HK-2 (cell line): ENCODE results near the gene SETD3.

Experiments used
- DNase-seq: peaks from one replicate; pipeline ENCODE4 v3.0.0-alpha.2; 2018; ENCODE audit not compliant: unreplicated experiment

Gene SETD3

GRCh38 chr14:99423434-99423833 is 57.2 kb downstream of the SETD3 start:
- DNase-seq: no peak

GRCh38 chr14:99422228-99423010 is 58.2 kb downstream of the SETD3 start:
- no peak for DNase-seq

GRCh38 chr14:99420711-99421110 is 59.9 kb downstream of the SETD3 start:
- DNase-seq: no peak

- no peak for DNase-seq
These were observed 60.8 kb downstream of the SETD3 start for GRCh38 chr14:99419905-99420304.

GRCh38 chr14:99418242-99418641 is 62.4 kb downstream of the SETD3 start:
- DNase-seq: no peak

- no peak for DNase-seq
These were observed 63.8 kb downstream of the SETD3 start for GRCh38 chr14:99416909-99417308.

- peak; percentile 49 for DNase-seq
These were observed 65.0 kb downstream of the SETD3 start for GRCh38 chr14:99415496-99416281.

GRCh38 chr14:99413911-99414310 is 66.7 kb downstream of the SETD3 start:
- DNase-seq: no peak

GRCh38 chr14:99413172-99413571 is 67.5 kb downstream of the SETD3 start:
- no peak for DNase-seq

GRCh38 chr14:99412117-99413061 is 68.3 kb downstream of the SETD3 start:
- DNase-seq: peak; percentile 37

GRCh38 chr14:99410019-99410418 is 70.6 kb downstream of the SETD3 start:
- no peak for DNase-seq

- DNase-seq: no peak
These were observed 71.7 kb downstream of the SETD3 start for GRCh38 chr14:99408971-99409289.

GRCh38 chr14:99408286-99408970 is 72.2 kb downstream of the SETD3 start:
- no peak for DNase-seq

- DNase-seq: no peak
These were observed 73.2 kb downstream of the SETD3 start for GRCh38 chr14:99407416-99407815.

- no peak for DNase-seq
These were observed 77.7 kb downstream of the SETD3 start for GRCh38 chr14:99402950-99403349.

- no peak for DNase-seq
These were observed 78.4 kb downstream of the SETD3 start for GRCh38 chr14:99402285-99402648.

- DNase-seq: no peak
These were observed 78.9 kb downstream of the SETD3 start for GRCh38 chr14:99401621-99402284.

- DNase-seq: no peak
These were observed 79.4 kb downstream of the SETD3 start for GRCh38 chr14:99401211-99401610.

- no peak for DNase-seq
These were observed 83.0 kb downstream of the SETD3 start for GRCh38 chr14:99397698-99398097.

GRCh38 chr14:99395909-99396530 is 84.6 kb downstream of the SETD3 start:
- DNase-seq: peak; percentile 66
